Heart left ventricle (tissue), 16 donors: ENCODE measurements around the gene BIRC7. TPM values are rescaled to one million over a fixed set of nuclear protein-coding genes. Genes with fewer than 3 reads are reported as not detected.
A peak's percentile ranks its signal among the peaks of the same experiment; 100 is the strongest.
"Not testable (repeated sequence)": the region's sequence is repeated elsewhere in the genome, so short reads cannot be mapped to it uniquely, and the experiment has no call there.

ENCODE experiments used
- ATAC-seq, 4 donors: fragments of 200-7000 bp; cut with Tn5 transposase; one replicate each; pipeline ENCODE4 v1.9.1; 2020 to 2022; ENCODE audit warnings: moderate library complexity in 4 of 4, mild to moderate bottlenecking in 3 of 4, moderate number of reproducible peaks in 1 of 4
- DNase-seq, 5 donors: peaks; one replicate each; pipeline ENCODE4 v3.0.0-alpha.2; 2020
- H3K27ac ChIP-seq, 12 donors: fragments of 200-600 bp; sonication (generic) in 4 of 12; one replicate each; pipeline versions ENCODE4 v1.5.0 to v1.8.0; 2016 to 2022; ENCODE audit warnings: mild to moderate bottlenecking in 2 of 12
- H3K27me3 ChIP-seq, 9 donors: fragments of 200-600 bp; sonication (generic) in 2 of 9; one replicate each; pipeline versions ENCODE4 v1.5.1 to v1.8.0; 2016 to 2022; ENCODE audit warnings: mild to moderate bottlenecking in 3 of 9
- H3K36me3 ChIP-seq, 9 donors: fragments of 200-600 bp; sonication (generic) in 2 of 9; one replicate each; pipeline versions ENCODE4 v1.5.0 to v1.8.0; 2018 to 2022; ENCODE audit warnings: mild to moderate bottlenecking in 2 of 9
- H3K4me1 ChIP-seq, 12 donors: fragments of 200-600 bp; sonication (generic) in 4 of 12; one replicate each; pipeline versions ENCODE4 v1.5.0 to v1.8.0; 2016 to 2022; ENCODE audit warnings: mild to moderate bottlenecking in 3 of 12
- H3K4me3 ChIP-seq, 12 donors: fragments of 200-600 bp; sonication (generic) in 4 of 12; one replicate each; pipeline versions ENCODE4 v1.5.0 to v1.8.0; 2017 to 2022; ENCODE audit warnings: mild to moderate bottlenecking in 9 of 12, moderate library complexity in 4 of 12
- H3K9me3 ChIP-seq, 12 donors: fragments of 200-600 bp; sonication (generic) in 4 of 12; one replicate each; pipeline versions ENCODE4 v1.5.0 to v1.8.0; 2016 to 2022; ENCODE audit warnings: mild to moderate bottlenecking in 1 of 12
- POLR2A ChIP-seq, 2 donors: fragments of 450-650 bp; IDR thresholded peaks; one replicate each; pipeline ENCODE4 v1.6.1; 2017; ENCODE audit warnings: antibody characterized with exemption in 2 of 2, mild to moderate bottlenecking in 2 of 2, moderate library complexity in 2 of 2
- WGBS, 4 donors: extraction: QIAGEN DNeasy Blood & Tissue Kit in 2 of 4; methylation state at CpG; one replicate each; pipeline versions ENCODE4 v1.1.5 to v1.1.7; 2013 to 2018; 5-methylcytosine and 5-hydroxymethylcytosine counted together
- intact Hi-C, 10 donors: fragments of 100-400 bp; cut with DNase I; formaldehyde crosslinking; loops; one replicate each; pipeline versions ENCODE4 v1.11.1 to v1.14.2; 2022
- polyA plus RNA-seq, 2 donors: library from polyadenylated mRNA; stranded (reverse); fragments of 200-250 nt; gene quantifications; one replicate each; pipeline ENCODE4 v1.2.3, GENCODE V29; 2013
- total RNA-seq, 9 donors: library from RNA; depleted of rRNA in 2 of 9; stranded (reverse); fragments of >200 nt in 2 of 9; fragmentation: NEBNext Ultra II Directional in 3 of 9; extraction: Animal tissue kit (Norgen Biotek cat#: 25700) in 3 of 9; gene quantifications; one replicate each; pipeline versions ENCODE4 v1.1.0 to v1.2.4, GENCODE V29; 2016 to 2023
- TF ChIP-seq, protein P1 (sequence below), 12 donors: fragments of 200-600 bp; sonication (generic) in 4 of 12; IDR thresholded peaks; one replicate each; pipeline versions ENCODE4 v1.5.0 to v1.8.0; 2018 to 2022; ENCODE audit warnings: antibody characterized with exemption in 12 of 12, mild to moderate bottlenecking in 5 of 12
- donor health status: ischemic (EF 13 %, LVEDD 7.1; RV severe dilation, severe dysfunction).
- donor health status: healthy with polysubstance abuse.
- donor health status: DM: no; HTN: yes; CAD: no.
- donor health status: DM: no; HTN: no; CAD: no.
- donor health status: ischemic (EF 25% LVEDD 6.9; RV normal size, moderate dysfunction).
- donor health status: ischemic (EF 25% LVEDD 5.7; RV mildly dilated, moderate dysfunction).
- donor health status: healthy.
- donor health status: DM: yes; HTN: yes; CAD: no.
- donor health status: ischemic (EF 35%, LVEDD 5.7; RV mildly dilated, moderate dysfunction).
- donor health status: nonischemic (EF 11% LVEDD 7.7; RV severe dilation, severe dysfunction).
- donor health status: DM: yes; HTN: yes; CAD: no.
- donor health status: PGD.
- donor health status: ischemic (EF 29% LVEDD 5.4; RV normal size, mild dysfunction).
- donor health status: nonischemic (EF 23%, LVEDD 6.1; RV moderate dilation, normal function).

Gene BIRC7
- total and polyA plus RNA-seq, 11 donors = 0.20 to 5.6 (median 0.50) TPM; not detected in 5

DNA sequence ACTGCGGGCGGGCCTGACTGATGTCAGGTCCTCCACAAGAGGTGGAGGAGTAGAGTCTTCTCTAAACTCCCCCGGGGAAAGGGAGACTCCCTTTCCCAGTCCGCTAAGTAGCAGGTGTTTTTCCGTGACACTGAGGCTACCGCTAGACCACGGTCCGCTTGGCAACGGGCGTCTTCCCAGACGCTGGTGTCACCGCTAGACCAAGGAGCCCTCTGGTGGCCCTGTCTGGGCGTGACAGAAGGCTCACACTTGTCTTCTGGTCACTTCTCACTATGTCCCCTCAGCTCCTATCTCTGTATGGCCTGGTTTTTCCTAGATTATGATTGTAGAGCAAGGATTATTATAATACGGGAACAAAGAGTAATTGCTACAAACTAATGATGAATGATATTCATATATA, 15.6 kb downstream of the BIRC7 start:
- WGBS, 4 donors = 30 to 41% (median 35%) methylated on average over 12 to 14 of the region's 14 CpGs
- intact Hi-C loops = loop anchor here in 1 of 10 donors (5.0 kb wide), 1 partner anchor 194 kb away; no protein-coding TSS in a partner anchor
- H3K4me1 ChIP-seq = peaks cover 0 to 21% (median 4%) of the 10 kb centered on the region in 12 donors
- peaks cover 37 to 93% (median 70%) of the 10 kb centered on the region in 9 donors for H3K27me3 ChIP-seq
- DNase-seq, H3K27ac ChIP-seq, ATAC-seq, H3K9me3 ChIP-seq, H3K36me3 ChIP-seq, H3K4me3 ChIP-seq: not testable (repeated sequence)
- TF ChIP-seq, protein P1, sequence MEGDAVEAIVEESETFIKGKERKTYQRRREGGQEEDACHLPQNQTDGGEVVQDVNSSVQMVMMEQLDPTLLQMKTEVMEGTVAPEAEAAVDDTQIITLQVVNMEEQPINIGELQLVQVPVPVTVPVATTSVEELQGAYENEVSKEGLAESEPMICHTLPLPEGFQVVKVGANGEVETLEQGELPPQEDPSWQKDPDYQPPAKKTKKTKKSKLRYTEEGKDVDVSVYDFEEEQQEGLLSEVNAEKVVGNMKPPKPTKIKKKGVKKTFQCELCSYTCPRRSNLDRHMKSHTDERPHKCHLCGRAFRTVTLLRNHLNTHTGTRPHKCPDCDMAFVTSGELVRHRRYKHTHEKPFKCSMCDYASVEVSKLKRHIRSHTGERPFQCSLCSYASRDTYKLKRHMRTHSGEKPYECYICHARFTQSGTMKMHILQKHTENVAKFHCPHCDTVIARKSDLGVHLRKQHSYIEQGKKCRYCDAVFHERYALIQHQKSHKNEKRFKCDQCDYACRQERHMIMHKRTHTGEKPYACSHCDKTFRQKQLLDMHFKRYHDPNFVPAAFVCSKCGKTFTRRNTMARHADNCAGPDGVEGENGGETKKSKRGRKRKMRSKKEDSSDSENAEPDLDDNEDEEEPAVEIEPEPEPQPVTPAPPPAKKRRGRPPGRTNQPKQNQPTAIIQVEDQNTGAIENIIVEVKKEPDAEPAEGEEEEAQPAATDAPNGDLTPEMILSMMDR (IDR thresholded peaks at IDR 0.05) = peak in 2 of 12 donors; percentile 7 to 15

DNA sequence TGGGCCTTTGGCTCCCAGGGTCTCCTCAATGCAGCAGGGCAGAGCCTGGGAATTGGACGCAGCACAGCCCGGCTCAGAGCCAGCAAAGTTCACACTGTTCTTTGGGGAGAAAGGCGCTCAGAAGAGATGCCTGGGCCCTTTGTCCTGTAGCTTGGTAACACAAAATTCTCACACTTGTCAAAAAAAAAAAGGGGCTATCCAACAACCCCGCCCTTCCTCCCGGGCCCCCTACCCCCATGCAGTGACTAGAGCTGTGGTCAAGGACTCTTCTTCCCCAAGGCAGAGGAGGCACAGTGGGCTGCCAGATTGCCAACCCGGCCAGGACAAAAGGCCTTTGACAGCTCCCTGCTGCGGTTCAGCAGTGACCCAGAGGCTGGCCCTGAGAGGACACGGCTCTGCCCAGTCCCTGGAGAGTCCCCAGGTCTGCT, 16.6 kb downstream of the BIRC7 start:
- TF ChIP-seq, protein P1 (IDR thresholded peaks at IDR 0.05) = no peak
- no peak for TF ChIP-seq POLR2A (IDR thresholded peaks at IDR 0.05)
- DNase-seq (no peak), ATAC-seq (no peak)
- Histone ChIP-seq H3K4me3 (no peak overlapping the region), H3K4me1 (peaks cover 0 to 21% (median 4%) of the 10 kb centered on the region in 12 donors), H3K36me3 (no peaks in the 10 kb centered on the region), H3K27ac (no peak overlapping the region), H3K9me3 (no peaks in the 10 kb centered on the region), H3K27me3 (peaks cover 34 to 88% (median 68%) of the 10 kb centered on the region in 9 donors)
- WGBS, 4 donors = 60 to 68% (median 63%) methylated on average over 5 to 8 of the region's 8 CpGs
- intact Hi-C loops = loop anchor here in 1 of 10 donors (5.0 kb wide), 1 partner anchor 195 kb away; no protein-coding TSS in a partner anchor

DNA sequence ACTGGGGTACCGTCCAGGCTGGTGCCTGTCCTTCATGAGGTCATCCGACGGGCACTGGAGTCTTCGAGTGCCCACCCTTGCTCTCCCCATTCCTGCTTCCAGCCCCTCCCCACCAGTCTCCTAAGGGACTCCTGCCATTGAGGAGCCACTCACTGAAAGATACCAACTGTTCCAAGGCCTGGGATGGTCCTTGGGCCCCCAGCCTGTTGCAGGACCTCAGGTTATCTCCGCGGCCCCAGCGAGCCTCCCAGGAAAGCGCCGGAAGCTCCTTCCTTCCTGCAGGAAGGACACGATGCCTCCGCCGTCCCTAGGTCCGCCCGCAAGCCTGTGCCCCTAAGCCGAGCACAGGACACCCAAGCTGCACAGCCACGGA, 17.3 kb downstream of the BIRC7 start:
- no peak overlapping the region for H3K27ac ChIP-seq
- no peaks in the 10 kb centered on the region for H3K36me3 ChIP-seq
- WGBS, 4 donors = 6 to 35% (median 10%) methylated on average over 4 to 16 of the region's 16 CpGs
- no peak for ATAC-seq
- no peaks in the 10 kb centered on the region for H3K9me3 ChIP-seq
- TF ChIP-seq, protein P1 (IDR thresholded peaks at IDR 0.05) = no peak
- no peak for TF ChIP-seq POLR2A (IDR thresholded peaks at IDR 0.05)
- peaks cover 34 to 81% (median 60%) of the 10 kb centered on the region in 9 donors for H3K27me3 ChIP-seq
- peaks cover 0 to 21% (median 4%) of the 10 kb centered on the region in 12 donors for H3K4me1 ChIP-seq
- peak overlapping the region in 9 of 12 donors; percentile 19 to 48 (median 43) for H3K4me3 ChIP-seq
- no peak for DNase-seq
- intact Hi-C loops = loop anchor here in 1 of 10 donors (5.0 kb wide), 1 partner anchor 196 kb away; no protein-coding TSS in a partner anchor

DNA sequence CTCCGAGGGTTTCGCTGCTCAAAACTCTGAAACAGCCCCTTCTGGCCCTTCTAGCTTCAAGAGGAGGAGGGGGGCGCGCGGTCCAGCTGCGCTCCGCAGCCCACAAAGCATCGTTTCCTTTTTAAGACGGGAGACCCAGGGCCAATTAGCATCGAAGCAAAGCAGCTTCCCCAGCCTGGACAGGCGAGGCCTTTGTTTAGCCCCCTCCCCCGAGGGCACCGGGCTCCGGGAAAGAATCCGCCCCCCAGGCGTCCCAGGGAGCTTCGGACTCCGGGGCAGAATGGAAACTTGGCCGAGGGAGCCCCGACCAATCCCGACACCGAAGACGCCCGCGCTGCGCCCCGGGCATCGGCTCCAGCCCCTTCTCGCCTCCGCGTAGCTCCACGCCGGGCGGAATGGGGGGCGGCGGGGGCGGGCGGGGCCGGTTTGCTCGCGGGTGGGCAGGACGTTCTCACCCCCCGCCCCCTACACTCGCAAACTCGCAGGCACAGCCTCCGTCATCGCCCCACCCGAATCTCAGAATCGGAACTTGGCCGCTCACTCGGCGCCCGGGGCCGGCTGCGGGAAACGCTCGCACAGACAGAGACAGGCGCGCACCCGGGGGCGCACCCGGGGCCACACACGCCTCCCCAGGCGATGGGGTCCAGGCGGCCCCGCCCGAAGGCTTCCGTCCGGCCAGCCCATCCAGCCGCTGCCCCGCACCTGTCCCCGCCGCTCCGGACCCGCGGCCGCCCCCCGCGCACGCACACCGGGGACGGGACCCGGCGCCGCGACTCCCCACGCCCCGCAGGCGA, 17.9 kb downstream of the BIRC7 start:
- Histone ChIP-seq H3K36me3 (no peaks in the 10 kb centered on the region), H3K27me3 (peaks cover 32 to 78% (median 59%) of the 10 kb centered on the region in 9 donors), H3K9me3 (no peaks in the 10 kb centered on the region), H3K4me3 (peak overlapping the region; percentile 7 to 48 (median 34)), H3K27ac (no peak overlapping the region), H3K4me1 (peaks cover 0 to 21% (median 4%) of the 10 kb centered on the region in 12 donors)
- peak in 1 of 4 donors; percentile 29 for ATAC-seq
- TF ChIP-seq POLR2A (IDR thresholded peaks at IDR 0.05) = no peak
- TF ChIP-seq, protein P1 (IDR thresholded peaks at IDR 0.05) = no peak
- intact Hi-C loops = loop anchor here in 1 of 10 donors (5.0 kb wide), 1 partner anchor 196 kb away; no protein-coding TSS in a partner anchor
- 0 to 2% (median 1%) methylated on average over 8 to 89 of the region's 89 CpGs for WGBS, 4 donors
- DNase-seq = peak in 1 of 5 donors; percentile 58
